DMS53 treated with DMSO at 0.1 percent for 48 hours (cell line): Measurements from ENCODE around the gene PFKP.
"Not testable (repeated sequence)": the region's sequence is repeated elsewhere in the genome, so short reads cannot be mapped to it uniquely, and the experiment has no call there.

Experiments used
- DNase-seq: peaks from one replicate; lab custom pipeline; 2025; ENCODE audit not compliant: unreplicated experiment; lab: John Stamatoyannopoulos, UW

Gene PFKP

DNA sequence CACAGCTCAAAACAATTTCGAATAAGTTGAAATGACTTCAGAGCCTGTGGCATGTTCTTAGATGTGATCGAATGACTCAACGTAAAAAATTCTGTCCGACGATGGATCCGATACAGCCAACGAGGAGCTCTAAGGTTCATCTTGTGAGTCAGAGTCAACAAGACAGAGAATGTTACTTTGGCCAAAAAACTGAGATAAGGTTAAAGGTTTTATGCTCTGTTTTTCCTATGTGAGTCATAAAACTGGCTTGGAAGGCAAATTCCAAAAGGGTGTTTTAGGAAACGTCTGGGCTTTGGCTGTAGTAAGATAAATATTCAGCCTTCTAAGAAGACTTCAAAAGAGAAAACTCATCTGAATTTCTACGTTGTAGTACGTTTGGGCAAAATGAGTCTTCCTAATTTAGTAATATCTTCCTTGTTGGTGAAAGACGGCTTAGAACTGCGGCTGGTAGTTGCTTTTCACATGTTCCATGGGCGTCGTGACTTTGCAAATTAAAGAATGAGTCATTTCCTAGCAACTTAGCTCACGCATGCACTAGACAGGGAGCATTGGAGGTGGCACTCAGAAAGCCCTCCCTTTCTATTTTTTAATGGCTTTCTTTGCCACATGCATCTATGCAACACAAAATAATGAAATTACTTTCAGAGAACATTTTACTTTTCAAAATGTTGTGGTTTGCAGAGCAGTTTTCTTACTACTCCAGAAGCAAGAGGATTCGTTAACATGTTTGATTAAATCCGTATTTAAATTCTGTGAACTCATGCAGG, 28.2 kb downstream of the PFKP start:
- no peak for DNase-seq

GRCh38 chr10:3096149-3096548, 28.8 kb downstream of the PFKP start:
- DNase-seq: no peak

DNA sequence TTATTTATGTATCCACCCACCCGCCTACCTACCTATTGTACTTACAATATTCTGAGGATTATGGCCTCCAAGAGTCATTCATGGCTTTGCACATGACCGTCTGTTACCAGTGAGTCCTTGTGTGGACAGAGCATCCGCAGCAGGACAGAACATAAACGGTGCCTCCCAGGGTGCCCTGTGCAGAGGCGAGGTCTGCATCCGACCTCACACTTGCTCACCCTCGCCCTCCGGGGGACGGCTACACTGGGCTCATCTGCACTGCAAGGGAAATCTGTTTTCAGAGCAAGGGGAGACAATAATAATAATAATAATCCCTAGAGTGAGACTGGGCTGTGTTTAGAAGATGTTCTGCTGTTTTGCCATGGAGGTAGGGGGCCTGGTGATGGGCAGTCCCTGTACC, 29.8 kb downstream of the PFKP start:
- no peak for DNase-seq

GRCh38 chr10:3098689-3099088, 31.3 kb downstream of the PFKP start:
- no peak for DNase-seq

DNA sequence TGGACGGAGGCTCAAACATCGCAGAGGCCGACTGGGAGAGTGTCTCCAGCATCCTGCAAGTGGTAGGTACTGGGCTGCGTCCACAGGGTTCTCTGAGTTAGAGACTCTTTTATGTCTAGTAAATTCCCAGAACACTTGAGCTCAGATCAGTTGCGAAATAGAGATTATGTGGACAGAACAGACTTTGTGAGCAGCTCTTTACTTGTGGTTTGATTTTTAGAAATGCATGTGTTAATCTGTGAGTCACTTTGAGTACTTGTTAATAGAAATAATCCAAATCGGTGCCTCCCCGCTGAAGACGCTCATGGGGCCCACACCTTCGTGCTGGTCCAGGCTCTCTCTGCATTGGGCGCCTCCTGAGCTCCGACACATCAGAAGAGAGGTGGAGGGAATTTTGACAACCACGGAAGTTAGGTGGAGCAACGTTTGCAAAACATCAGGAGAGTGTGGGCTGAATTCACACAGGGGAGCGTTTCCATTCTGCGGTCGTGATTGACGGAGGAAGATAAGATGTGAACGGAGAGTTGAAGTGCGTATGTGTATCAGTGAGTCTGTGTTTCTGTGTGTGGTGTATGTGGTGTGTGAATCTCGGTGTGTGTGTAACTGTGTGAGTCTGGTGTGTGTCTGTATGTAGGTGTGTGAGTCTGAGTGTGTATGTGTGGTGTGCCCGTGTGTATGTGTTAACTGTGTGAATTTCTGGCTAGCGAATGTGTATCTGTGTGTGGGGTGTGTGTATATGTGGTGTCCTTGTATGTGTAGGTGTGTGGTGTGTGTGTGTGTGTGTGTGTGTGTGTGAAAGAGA, 32.1 kb downstream of the PFKP start:
- no peak for DNase-seq

GRCh38 chr10:3100093-3100792, 32.9 kb downstream of the PFKP start:
- DNase-seq: no peak

DNA sequence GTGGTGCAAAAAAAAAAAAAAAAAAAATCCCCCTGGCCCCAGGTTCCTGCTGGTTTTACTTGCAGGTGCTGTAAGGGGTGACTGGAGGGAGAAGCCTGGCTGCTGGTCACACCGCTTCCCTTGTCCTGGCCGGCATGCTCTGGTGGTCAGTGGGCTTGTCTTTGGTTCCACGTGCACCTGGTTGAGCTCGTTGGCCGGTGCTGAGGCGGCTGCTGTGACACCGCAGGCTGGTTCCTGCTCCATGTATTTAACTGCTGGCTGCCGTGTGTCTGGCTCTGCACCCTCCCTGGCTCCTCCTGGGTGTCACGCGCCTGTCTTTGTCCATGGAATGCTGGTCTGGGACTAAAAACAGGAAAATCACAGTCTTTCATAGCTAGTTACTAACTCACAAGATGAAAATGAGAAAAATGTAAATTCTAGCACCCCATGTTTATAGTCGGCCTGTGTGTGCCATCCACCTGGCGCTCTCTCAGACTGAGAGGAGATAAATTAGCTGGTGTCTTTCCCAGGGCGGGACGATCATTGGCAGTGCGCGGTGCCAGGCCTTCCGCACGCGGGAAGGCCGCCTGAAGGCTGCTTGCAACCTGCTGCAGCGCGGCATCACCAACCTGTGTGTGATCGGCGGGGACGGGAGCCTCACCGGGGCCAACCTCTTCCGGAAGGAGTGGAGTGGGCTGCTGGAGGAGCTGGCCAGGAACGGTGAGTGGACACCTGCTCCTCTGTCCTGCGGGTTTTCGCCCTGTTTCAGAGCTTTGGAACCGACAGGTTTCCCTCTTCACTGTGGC, 33.7 kb downstream of the PFKP start:
- DNase-seq: no peak

GRCh38 chr10:3102720-3103427, 35.5 kb downstream of the PFKP start:
- DNase-seq: peak; percentile 90

- no peak for DNase-seq
These were observed 36.3 kb downstream of the PFKP start for GRCh38 chr10:3103646-3104045.

DNA sequence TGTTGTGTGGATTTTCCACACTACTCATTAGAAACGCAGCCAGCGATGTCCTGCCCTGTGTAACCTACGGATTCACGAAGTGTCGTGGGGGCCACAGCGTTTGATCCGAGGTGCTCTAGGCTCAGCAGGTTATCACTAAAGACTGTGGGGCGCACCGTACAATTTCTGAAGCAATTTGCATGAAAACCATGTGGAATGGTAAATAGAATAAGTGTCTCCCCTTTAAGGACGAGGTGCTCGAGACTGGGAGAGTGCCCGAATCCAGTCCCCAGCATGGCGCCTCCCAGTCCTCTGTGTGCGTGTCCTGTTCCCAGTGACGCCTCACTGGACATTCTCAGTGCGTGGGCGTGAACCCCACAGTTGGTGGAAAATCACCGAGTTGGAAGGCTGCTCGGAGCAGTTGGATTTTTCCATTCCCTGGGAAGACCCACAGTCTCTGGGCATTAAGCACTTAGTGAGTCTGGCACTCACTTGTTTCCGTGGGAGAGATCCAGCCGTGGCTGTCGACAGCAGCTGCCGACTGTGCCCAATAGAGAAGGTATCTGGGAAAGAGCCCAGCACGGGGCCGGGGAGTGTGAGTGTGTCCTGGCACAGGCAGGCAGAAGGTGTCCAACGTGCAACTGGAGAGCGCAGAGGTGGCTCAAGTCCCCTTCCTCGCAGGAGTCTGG, 37.0 kb downstream of the PFKP start:
- DNase-seq: no peak

- no peak for DNase-seq
These were observed 37.8 kb downstream of the PFKP start for GRCh38 chr10:3105166-3105565.

- no peak for DNase-seq
These were observed 38.6 kb downstream of the PFKP start for GRCh38 chr10:3105905-3106304.

DNA sequence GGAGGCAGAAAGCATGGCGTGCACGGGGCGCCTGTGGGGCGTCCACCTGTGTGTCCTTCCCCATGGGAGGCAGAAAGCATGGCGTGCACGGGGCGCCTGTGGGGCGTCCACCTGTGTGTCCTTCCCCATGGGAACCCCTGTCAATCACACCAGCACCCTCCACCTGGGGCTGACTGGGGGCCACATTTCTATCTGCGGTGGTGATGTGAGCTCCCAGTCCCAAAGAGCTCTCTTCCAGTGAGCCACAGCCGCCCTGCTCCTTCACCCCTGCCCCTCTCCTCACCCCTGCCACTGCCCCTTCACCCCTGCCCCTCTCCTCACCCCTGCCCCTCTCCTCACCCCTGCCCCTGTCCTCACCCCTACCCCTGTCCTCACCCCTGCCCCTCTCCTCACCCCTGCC, 39.0 kb downstream of the PFKP start:
- DNase-seq: not testable (repeated sequence)

DNA sequence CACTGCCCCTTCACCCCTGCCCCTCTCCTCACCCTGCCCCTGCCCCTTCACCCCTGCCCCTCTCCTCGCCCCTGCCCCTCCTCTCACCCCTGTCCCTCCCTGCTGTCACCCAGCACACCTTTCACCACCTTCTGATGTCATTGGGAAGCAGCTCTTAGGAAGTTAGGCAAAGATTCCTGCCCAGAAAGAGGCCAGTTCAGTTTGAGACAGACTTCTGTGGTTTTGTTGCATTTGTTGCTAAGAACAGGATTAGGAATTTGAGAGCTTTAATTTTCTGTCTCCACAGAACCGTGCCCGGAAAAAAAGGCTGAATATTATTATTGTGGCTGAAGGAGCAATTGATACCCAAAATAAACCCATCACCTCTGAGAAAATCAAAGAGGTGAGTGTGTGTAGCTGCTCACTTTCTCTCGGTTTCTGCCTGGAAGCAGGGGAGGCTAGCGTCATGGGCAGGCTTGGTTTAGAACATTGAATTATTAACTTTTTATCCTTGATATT, 39.6 kb downstream of the PFKP start:
- no peak for DNase-seq

DNA sequence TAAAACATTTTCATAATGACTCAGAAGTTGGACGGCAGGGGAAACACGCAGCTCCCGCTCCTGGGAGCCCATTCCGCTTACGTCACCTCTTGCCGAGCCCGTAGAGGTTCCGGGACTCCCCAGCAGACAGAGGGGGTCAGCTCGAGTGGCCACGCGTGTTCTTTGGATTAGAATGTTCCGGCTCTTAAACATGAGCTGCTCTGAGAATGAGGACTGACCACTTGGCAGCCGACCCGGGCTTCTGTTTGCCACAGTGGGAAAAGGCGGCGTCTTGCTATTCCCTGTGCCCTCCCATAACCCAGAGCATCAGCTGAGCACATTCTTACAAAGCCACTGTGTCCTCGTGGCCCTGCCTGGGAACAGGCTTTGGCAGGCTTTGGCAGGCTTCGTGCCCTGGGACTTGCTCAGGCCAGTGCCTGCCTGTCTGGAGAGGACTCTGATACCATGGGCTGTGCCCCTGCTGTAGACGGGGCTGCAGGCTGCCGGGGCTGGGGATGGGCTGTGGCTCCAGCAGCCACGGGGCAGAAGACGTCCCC, 40.1 kb downstream of the PFKP start:
- DNase-seq: no peak

DNA sequence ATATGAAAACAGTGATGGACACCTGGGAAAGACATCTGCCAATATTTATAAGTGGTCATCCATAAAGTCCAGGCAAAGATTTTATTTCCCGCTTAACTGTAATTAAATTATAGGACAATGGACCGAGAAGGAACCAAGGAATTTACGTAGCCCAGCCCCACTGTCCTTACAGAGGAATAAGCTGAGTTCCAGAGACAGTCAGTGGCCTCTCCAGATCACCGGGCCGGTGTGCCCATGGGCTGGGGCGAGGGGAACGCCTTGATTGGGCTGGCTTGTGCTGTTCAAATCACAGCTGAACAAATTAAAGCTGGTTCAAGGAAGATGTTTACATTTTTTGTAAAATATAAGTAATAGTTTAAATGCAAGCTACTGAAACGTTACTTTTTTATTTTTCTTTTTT, 40.7 kb downstream of the PFKP start:
- no peak for DNase-seq

- DNase-seq: no peak
These were observed 41.3 kb downstream of the PFKP start for GRCh38 chr10:3108575-3109105.

DNA sequence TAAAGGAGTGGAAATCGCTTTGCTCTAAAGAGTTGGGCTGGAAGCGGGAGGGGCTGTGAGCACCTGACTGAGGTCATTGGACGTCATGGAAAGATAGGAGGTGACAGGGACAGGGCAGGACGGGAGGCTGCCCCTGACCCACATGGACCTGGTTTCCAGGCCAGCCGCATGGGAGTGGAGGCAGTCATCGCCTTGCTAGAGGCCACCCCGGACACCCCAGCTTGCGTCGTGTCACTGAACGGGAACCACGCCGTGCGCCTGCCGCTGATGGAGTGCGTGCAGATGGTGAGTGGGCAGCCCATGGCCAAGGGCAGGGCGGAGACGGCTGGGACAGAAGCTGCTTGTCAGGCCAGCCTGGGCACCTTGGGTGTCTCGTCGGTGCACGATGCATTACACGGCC, 41.8 kb downstream of the PFKP start:
- no peak for DNase-seq

- DNase-seq: no peak
These were observed 42.3 kb downstream of the PFKP start for GRCh38 chr10:3109633-3110032.
